ENCODE measurements around the gene TACO1. TPM values are rescaled to one million over a fixed set of nuclear protein-coding genes. Genes with fewer than 3 reads are reported as not detected.

TACO1 gene
- total RNA-seq, 1 donor from 2014 or later: 16.1 TPM

GRCh38 chr17:63561819-63562218 is 38.9 kb upstream of the TACO1 start:
- Histone ChIP-seq H3K27ac (no peak overlapping the region), H3K9me3 (no peaks in the 10 kb centered on the region), H3K27me3 (no peaks in the 10 kb centered on the region), H3K4me1 (peaks cover 5% of the 10 kb centered on the region), H3K36me3 (no peaks in the 10 kb centered on the region), H3K4me3 (no peak overlapping the region)
- TF ChIP-seq, protein P1, sequence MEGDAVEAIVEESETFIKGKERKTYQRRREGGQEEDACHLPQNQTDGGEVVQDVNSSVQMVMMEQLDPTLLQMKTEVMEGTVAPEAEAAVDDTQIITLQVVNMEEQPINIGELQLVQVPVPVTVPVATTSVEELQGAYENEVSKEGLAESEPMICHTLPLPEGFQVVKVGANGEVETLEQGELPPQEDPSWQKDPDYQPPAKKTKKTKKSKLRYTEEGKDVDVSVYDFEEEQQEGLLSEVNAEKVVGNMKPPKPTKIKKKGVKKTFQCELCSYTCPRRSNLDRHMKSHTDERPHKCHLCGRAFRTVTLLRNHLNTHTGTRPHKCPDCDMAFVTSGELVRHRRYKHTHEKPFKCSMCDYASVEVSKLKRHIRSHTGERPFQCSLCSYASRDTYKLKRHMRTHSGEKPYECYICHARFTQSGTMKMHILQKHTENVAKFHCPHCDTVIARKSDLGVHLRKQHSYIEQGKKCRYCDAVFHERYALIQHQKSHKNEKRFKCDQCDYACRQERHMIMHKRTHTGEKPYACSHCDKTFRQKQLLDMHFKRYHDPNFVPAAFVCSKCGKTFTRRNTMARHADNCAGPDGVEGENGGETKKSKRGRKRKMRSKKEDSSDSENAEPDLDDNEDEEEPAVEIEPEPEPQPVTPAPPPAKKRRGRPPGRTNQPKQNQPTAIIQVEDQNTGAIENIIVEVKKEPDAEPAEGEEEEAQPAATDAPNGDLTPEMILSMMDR (IDR thresholded peaks at IDR 0.05): no peak
- no peak for DNase-seq
- intact Hi-C loops (cut with DNase I): no loop called here
- no peak for ATAC-seq

DNA sequence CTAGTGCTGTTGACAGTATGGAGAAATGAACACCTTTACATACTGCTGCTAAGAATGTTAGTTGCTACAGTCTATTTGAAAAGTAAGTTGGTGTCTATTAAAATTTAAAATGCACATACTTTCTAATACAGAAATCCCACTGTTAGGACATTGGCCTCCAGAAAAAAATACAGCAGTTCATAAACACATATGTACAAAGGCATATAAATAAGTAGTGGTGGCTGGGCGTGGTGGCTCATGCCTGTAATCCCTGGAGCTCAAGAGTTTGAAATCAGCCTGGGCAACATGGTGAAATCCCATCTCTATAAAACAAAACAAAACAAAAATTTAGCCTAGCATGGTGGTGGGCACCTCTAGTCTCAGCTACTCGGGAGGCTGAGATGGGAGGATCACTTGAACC is 37.4 kb upstream of the TACO1 start:
- intact Hi-C loops (cut with DNase I): no loop called here
- DNase-seq (no peak), ATAC-seq (no peak)
- no peak overlapping the region for H3K27ac ChIP-seq
- H3K9me3 ChIP-seq: no peaks in the 10 kb centered on the region
- H3K4me3 ChIP-seq: no peak overlapping the region
- no peaks in the 10 kb centered on the region for H3K27me3 ChIP-seq
- TF ChIP-seq, protein P1 (IDR thresholded peaks at IDR 0.05): no peak
- H3K4me1 ChIP-seq: peaks cover 5% of the 10 kb centered on the region
- no peaks in the 10 kb centered on the region for H3K36me3 ChIP-seq

- Histone ChIP-seq H3K4me3 (no peak overlapping the region), H3K27me3 (no peaks in the 10 kb centered on the region), H3K9me3 (no peaks in the 10 kb centered on the region), H3K36me3 (peaks cover under 1% of the 10 kb centered on the region), H3K27ac (no peak overlapping the region), H3K4me1 (no peaks in the 10 kb centered on the region)
- DNase-seq (no peak), ATAC-seq (no peak)
- TF ChIP-seq, protein P1 (IDR thresholded peaks at IDR 0.05): no peak
- intact Hi-C loops (cut with DNase I): no loop called here
Observed at GRCh38 chr17:63564562-63564961, 36.1 kb upstream of the TACO1 start.

- DNase-seq: no peak
- TF ChIP-seq, protein P1 (IDR thresholded peaks at IDR 0.05): no peak
- intact Hi-C loops (cut with DNase I): no loop called here
- Histone ChIP-seq H3K4me3 (no peak overlapping the region), H3K4me1 (peaks cover 3% of the 10 kb centered on the region), H3K27me3 (no peaks in the 10 kb centered on the region), H3K27ac (no peak overlapping the region), H3K9me3 (no peaks in the 10 kb centered on the region), H3K36me3 (peaks cover 11% of the 10 kb centered on the region)
- ATAC-seq: no peak
Observed at GRCh38 chr17:63567229-63567628, 33.5 kb upstream of the TACO1 start.

DNA sequence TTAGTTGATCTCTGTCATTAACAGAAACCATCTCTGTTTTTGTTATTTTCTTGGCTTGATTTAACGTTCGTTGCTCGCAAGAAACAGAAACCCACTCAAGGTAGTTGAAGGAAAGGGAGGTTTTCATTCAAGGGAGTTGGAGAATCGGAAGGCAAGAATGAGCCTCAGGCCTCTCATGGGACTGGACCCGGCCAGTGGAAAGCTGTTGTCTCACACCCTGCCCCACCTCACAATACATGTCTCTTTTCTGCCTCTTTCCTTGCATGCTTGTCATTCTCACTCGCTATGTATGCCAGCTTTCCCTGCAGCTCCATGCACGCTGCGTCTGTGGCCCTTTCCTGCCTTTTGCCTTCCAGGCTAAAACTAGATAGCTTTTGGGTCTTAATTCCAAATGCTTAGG is 32.1 kb upstream of the TACO1 start:
- H3K4me1 ChIP-seq: peaks cover 3% of the 10 kb centered on the region
- DNase-seq (no peak), ATAC-seq (no peak)
- intact Hi-C loops (cut with DNase I): no loop called here
- peaks cover 11% of the 10 kb centered on the region for H3K36me3 ChIP-seq
- no peaks in the 10 kb centered on the region for H3K9me3 ChIP-seq
- TF ChIP-seq, protein P1 (IDR thresholded peaks at IDR 0.05): no peak
- no peaks in the 10 kb centered on the region for H3K27me3 ChIP-seq
- no peak overlapping the region for H3K27ac ChIP-seq
- H3K4me3 ChIP-seq: no peak overlapping the region

DNA sequence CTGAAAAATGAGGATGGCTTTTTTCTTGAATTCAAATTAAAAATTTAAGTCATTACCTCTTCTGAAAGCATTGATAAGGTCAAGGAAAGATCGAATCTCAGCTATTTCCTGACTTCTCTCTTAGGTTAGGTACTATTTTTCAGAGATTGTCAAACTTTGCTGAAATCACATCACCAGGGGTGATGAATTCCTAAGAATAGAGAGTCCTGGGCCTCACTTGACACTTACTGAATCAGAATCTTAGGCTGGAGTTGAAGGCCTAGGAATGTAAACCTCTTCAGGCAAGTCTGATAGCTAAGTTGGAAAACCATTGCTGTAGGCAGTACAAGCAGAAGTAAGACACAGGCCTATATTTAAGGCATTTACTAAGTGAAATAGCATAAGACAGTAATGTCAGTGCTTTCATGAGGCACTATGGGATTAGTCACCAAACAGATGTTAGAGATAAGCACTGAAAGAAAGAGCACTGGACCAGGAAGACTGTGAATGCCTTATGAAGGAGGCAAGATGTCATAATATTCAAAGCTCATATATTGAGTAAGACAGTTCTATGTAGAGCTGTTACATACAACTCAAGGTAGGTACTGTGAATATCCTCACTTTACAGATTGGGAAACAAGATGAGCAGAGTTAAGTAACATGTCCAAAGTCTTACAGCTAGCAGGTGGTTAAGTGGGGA is 28.9 kb upstream of the TACO1 start:
- intact Hi-C loops (cut with DNase I): no loop called here
- peaks cover 3% of the 10 kb centered on the region for H3K4me1 ChIP-seq
- DNase-seq (no peak), ATAC-seq (no peak)
- peaks cover 11% of the 10 kb centered on the region for H3K36me3 ChIP-seq
- H3K9me3 ChIP-seq: no peaks in the 10 kb centered on the region
- TF ChIP-seq, protein P1 (IDR thresholded peaks at IDR 0.05): no peak
- no peak overlapping the region for H3K27ac ChIP-seq
- H3K4me3 ChIP-seq: no peak overlapping the region
- no peaks in the 10 kb centered on the region for H3K27me3 ChIP-seq
